22Rv1 (cell line): ENCODE measurements around the gene GUCY1B1.

Source experiments
- H3K27ac ChIP-seq: fragments of 450-650 bp; 2 replicates; pipeline ENCODE4 v1.5.1; 2017
- CTCF ChIP-seq: fragments of 450-650 bp; IDR thresholded peaks from 2 replicates; pipeline ENCODE4 v1.5.1; 2017; ENCODE audit warnings: mild to moderate bottlenecking
- ZFX ChIP-seq: fragments of 450-650 bp; IDR thresholded peaks from 2 replicates; pipeline ENCODE4 v1.6.1; 2017; ENCODE audit warnings: antibody characterized with exemption, borderline replicate concordance

Gene GUCY1B1

GRCh38 chr4:155773196-155773800 is 14.5 kb downstream of the GUCY1B1 start:
- TF ChIP-seq ZFX (no peak), CTCF (no peak)
- H3K27ac ChIP-seq: no peak overlapping the region

- TF ChIP-seq ZFX (no peak), CTCF (no peak)
- H3K27ac ChIP-seq: no peak overlapping the region
Observed at GRCh38 chr4:155774033-155774432, 15.2 kb downstream of the GUCY1B1 start.

GRCh38 chr4:155777971-155778735 is 19.3 kb downstream of the GUCY1B1 start:
- TF ChIP-seq CTCF (no peak), ZFX (no peak)

GRCh38 chr4:155780775-155781174 is 22.0 kb downstream of the GUCY1B1 start:
- H3K27ac ChIP-seq: no peak overlapping the region
- TF ChIP-seq ZFX (no peak), CTCF (no peak)

More at GRCh38 chr4:155777971-155778735, 19.3 kb downstream of the GUCY1B1 start:
- peak overlapping the region; percentile 33 for H3K27ac ChIP-seq

GRCh38 chr4:155781249-155781831 is 22.5 kb downstream of the GUCY1B1 start:
- no peak for TF ChIP-seq CTCF
- no peak for TF ChIP-seq ZFX

GRCh38 chr4:155784637-155785036 is 25.8 kb downstream of the GUCY1B1 start:
- TF ChIP-seq ZFX (no peak), CTCF (no peak)
- no peak overlapping the region for H3K27ac ChIP-seq

More at GRCh38 chr4:155781249-155781831, 22.5 kb downstream of the GUCY1B1 start:
- H3K27ac ChIP-seq: no peak overlapping the region

GRCh38 chr4:155785828-155786227 is 27.0 kb downstream of the GUCY1B1 start:
- TF ChIP-seq CTCF (no peak), ZFX (no peak)
- H3K27ac ChIP-seq: no peak overlapping the region
